Lower leg skin (tissue), 3 donors: ENCODE data around the gene TMEM59.

Source experiments
- POLR2A ChIP-seq, 2 donors: fragments of 450-650 bp; IDR thresholded peaks; one replicate each; pipeline ENCODE4 v1.6.1; 2016 to 2017; ENCODE audit warnings: antibody characterized with exemption in 2 of 2, mild to moderate bottlenecking in 1 of 2, moderate library complexity in 1 of 2
- TF ChIP-seq, protein P1 (sequence below), 3 donors: fragments of 450-650 bp; IDR thresholded peaks; one replicate each; pipeline ENCODE4 v1.5.1; 2016; ENCODE audit warnings: antibody characterized with exemption in 3 of 3, mild to moderate bottlenecking in 3 of 3, moderate library complexity in 2 of 3

DNA sequence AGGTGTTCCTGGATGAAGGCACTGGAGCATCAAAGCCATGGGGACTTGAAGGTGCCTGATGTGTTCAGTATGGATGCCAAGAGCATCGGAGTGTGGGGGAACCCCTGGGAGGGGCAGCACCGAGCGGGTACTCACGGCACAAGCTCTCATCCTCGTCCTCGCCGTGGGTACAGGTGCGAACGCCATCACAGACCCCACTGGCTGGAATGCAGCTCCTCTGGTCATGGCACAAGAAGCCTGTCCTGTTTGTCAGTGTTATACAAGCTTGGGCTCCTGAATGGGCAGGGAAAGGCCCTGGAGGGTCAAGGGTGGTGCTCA lies 41.0 kb downstream of the TMEM59 start:
- TF ChIP-seq, protein P1, sequence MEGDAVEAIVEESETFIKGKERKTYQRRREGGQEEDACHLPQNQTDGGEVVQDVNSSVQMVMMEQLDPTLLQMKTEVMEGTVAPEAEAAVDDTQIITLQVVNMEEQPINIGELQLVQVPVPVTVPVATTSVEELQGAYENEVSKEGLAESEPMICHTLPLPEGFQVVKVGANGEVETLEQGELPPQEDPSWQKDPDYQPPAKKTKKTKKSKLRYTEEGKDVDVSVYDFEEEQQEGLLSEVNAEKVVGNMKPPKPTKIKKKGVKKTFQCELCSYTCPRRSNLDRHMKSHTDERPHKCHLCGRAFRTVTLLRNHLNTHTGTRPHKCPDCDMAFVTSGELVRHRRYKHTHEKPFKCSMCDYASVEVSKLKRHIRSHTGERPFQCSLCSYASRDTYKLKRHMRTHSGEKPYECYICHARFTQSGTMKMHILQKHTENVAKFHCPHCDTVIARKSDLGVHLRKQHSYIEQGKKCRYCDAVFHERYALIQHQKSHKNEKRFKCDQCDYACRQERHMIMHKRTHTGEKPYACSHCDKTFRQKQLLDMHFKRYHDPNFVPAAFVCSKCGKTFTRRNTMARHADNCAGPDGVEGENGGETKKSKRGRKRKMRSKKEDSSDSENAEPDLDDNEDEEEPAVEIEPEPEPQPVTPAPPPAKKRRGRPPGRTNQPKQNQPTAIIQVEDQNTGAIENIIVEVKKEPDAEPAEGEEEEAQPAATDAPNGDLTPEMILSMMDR (IDR thresholded peaks at IDR 0.05) = no peak
- TF ChIP-seq POLR2A (IDR thresholded peaks at IDR 0.05) = no peak
